Mononuclear cell (primary cell): Measurements from ENCODE around the gene CADM4. TPM values are rescaled to one million over a fixed set of nuclear protein-coding genes. Genes with fewer than 3 reads are reported as not detected.
"Not testable (repeated sequence)": the region's sequence is repeated elsewhere in the genome, so short reads cannot be mapped to it uniquely, and the experiment has no call there.

Experiments used
- H3K27me3 ChIP-seq: 2 replicates; pipeline ENCODE4 v1.6.0; 2011; ENCODE audit warnings: low read length, control low read depth; ENCODE audit not compliant: insufficient read depth
- H3K4me1 ChIP-seq: 2 replicates; pipeline ENCODE4 v1.5.1; 2011; ENCODE audit warnings: mild to moderate bottlenecking, low read length, control low read depth; ENCODE audit not compliant: insufficient read depth
- H3K4me3 ChIP-seq: 2 replicates; pipeline ENCODE4 v1.5.1; 2011; ENCODE audit warnings: mild to moderate bottlenecking, low read length, moderate library complexity
- H3K9me3 ChIP-seq: 2 replicates; pipeline ENCODE4 v1.5.1; 2011; ENCODE audit warnings: low read depth, mild to moderate bottlenecking, control low read depth, low read length
- total RNA-seq: library from RNA; depleted of rRNA; stranded (reverse); fragments of >200 nt; gene quantifications from one replicate; pipeline ENCODE4 v1.2.3, GENCODE V29; 2012

CADM4 gene, protein sequence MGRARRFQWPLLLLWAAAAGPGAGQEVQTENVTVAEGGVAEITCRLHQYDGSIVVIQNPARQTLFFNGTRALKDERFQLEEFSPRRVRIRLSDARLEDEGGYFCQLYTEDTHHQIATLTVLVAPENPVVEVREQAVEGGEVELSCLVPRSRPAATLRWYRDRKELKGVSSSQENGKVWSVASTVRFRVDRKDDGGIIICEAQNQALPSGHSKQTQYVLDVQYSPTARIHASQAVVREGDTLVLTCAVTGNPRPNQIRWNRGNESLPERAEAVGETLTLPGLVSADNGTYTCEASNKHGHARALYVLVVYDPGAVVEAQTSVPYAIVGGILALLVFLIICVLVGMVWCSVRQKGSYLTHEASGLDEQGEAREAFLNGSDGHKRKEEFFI
- total RNA-seq = 0.42 TPM

DNA sequence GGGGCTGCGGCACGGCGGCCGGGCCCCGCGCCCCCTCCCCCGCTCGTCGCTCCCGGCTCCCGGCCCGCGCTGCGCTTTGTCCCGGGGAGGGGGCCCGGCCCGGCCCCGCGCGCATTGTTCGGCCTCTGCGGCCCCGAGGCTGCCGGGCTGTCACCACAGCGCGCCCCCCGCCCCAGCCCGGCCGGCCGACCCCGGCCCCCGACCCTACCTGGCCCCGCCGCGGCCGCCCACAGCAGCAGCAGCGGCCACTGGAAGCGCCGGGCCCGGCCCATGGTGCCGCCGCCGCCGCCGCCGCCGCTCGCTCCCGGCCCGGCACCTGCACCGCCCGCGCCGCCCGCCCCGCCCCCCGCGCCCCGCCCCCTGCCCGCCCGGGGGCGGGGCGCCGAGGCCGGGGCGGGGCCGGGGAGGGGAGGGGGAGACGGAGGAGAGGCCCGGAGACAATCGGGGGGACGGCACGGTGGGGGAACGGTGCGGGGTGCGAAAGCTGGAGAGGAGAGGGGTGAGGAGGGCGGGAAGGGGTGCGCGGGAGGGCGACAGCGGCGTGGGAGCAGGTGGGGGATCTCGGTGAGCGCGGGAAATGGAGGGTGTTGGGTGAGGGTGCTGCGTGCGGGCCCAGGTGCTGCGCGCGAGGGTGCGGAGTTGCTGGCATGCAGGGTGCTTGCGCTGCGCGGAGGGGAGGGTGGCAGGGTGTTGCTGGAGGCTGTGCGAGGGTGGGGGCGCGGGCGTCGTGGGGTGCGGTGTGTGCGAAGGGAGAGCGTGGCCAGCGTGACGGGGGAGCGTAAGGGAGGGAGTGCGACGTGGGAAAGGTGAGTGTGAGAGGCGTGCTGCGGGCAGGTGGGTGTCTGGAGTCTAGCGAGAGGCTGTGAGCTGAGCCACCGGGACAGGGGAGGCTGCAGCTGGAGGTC lies at the start of gene CADM4:
TSS of gene CADM4 (minus strand) at position 332 of the 905 bp plus-strand sequence. CDS start at position 272, 60 bp downstream.
- peak within 1 kb of the TSS; percentile 12 for H3K4me3 ChIP-seq

DNA sequence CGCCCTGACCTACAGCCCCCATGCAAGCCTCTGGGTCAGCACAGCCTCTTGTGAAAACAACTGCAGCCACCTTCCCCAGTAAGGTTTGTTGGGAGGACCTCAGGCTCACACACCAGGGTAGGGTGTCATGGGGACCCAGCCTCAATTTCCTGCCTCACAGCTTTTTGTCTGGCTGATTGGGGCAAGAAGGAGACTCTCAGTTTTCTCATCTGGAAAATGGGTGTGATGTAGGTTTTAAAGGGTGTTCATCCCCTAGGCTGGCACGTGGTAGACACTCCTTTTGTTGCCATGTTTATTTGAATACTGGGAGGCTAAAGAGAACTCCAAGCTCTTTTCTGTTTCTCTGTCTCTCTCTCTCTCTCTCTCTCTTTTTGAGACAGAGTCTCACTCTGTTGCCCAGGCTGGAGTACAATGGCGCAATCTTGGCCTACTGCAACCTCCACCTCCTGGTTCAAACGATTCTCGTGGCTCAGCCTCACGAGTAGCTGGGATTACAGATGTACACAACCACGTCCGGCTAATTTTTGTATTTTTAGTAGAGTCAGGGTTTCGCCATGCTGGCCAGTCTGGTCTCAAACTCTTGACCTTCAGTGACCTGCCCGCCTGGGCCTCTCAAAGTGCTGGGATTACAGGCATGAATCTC lies 48.5 kb upstream of the CADM4 start:
- Histone ChIP-seq H3K4me3 (no peak overlapping the region), H3K27me3 (no peaks in the 10 kb centered on the region), H3K4me1 (peaks cover 65% of the 10 kb centered on the region), H3K9me3 (peaks cover 7% of the 10 kb centered on the region)

More for the DNA sequence above, at the start of gene CADM4:
- Histone ChIP-seq H3K27me3 (peaks cover 38% of the 10 kb centered on the region), H3K4me1 (peaks cover 15% of the 10 kb centered on the region), H3K9me3 (no peaks in the 10 kb centered on the region)

DNA sequence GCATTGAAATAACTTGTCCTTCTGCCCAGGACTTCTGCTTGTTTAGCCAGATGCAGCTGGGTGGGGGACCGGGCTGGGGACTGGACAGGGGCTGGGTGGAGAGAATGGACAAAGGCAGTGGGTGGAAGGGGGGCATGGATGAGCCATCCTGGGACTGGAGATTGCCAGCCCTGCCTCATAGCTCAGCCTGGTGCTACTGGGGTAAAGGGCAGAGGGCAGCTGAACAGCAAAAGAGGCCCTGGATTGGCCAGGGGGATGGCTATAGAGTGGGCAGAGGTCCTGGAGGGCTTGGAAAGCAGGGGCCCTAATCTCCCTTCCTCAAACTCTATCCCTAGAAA lies 48.0 kb upstream of the CADM4 start:
- Histone ChIP-seq H3K9me3 (peaks cover 7% of the 10 kb centered on the region), H3K4me3 (no peak overlapping the region), H3K27me3 (no peaks in the 10 kb centered on the region), H3K4me1 (peaks cover 67% of the 10 kb centered on the region)

DNA sequence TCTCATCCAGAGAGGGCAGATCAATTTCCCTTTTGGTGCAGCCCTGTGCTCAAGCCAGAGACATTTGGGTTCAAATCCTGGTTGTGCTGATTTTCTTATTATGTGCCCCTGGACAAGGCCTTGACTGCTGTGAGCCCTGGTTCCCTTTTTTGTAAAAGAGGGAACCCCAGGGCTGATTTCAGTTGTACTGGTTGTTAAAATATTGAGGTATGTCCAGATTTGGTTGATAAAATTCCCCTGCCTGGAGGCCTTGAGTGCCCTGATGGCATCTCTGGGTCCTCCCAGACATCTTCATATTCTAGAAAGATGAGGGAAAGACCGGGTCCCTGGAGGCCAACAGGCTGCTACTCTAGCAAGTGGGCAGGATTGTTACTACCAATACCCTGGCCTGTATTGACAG lies 44.7 kb upstream of the CADM4 start:
- Histone ChIP-seq H3K9me3 (no peaks in the 10 kb centered on the region), H3K4me3 (no peak overlapping the region), H3K4me1 (peaks cover 47% of the 10 kb centered on the region), H3K27me3 (no peaks in the 10 kb centered on the region)

DNA sequence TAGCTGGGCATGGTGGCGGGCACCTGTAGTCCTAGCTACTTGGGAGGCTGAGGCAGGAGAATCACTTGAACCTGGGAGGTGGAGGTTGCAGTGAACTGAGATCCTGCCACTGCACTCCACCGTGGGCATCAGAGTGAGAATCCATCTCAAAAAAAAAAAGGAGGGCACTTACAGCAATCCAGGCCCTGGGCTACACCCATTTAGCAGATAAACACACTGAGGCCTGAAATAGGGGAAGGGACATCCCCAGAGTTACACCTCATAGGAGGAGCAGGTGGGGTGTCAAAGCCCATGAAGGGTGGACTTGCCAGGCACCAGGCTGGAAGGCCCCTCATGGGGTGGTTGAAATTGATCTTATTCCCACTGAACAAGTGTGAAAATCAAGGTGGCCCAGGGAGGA lies 44.3 kb upstream of the CADM4 start:
- no peak overlapping the region for H3K4me3 ChIP-seq
- H3K9me3 ChIP-seq = no peaks in the 10 kb centered on the region
- H3K4me1 ChIP-seq = peaks cover 43% of the 10 kb centered on the region
- no peaks in the 10 kb centered on the region for H3K27me3 ChIP-seq

DNA sequence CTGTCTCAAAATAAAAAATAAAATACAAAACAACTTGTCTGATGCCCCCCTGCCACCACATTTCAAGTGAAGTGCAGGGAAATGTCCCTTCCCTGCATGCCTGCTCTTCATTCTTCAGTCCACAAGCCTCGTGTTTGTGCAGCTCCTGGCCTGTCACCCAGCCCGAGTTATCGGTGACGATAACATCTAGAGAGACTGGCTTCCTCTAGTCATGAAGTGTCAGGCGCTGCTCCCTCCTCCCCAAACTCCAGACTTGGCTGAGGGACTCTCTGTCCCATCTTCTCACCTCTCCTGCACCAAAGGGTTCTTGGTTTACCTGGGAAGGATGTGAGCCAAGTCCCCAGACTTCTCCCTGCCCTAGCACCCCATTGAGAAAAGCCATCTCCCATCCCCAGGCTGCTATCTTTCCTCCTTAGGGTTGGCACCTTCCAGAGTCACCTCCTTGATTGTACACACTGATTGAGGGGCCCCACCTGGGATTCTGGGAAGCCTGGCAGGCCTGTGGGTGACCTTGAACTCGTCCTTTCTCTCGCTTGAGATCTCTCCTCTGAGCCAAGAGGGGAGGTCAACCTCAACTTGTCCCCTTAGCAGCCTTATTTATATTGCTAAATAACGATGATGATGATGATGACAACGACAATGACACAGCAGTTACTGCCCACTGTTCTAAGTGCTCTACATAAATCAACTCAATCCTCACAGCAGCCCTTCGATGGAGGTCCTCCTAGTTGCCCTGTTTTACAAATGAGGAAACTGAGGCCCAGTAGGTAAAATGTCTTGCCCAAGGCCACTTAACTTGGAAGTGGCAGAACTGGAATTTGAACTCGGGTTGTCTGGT lies 43.4 kb upstream of the CADM4 start:
- Histone ChIP-seq H3K4me3 (no peak overlapping the region), H3K4me1 (peaks cover 34% of the 10 kb centered on the region), H3K27me3 (no peaks in the 10 kb centered on the region), H3K9me3 (no peaks in the 10 kb centered on the region)

DNA sequence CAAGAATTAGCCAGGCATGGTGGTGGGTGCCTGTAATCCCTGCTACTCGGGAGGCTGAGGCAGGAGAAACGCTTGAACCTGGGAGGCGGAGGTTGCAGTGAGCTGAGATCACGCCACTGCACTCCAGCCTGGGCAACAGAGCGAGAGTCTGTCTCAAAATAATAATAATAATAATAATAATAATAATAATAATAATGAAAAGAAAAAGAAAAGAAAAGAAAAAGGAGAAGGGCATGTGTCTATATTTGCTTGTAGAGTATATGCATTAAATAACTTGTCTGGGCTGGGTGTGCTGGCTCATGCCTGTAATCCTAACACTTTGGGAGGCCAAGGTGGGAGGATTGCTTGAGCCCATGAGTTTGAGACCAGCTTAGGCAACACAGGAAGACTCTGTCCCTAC lies 42.6 kb upstream of the CADM4 start:
- not testable (repeated sequence) for H3K4me3 ChIP-seq, H3K9me3 ChIP-seq, H3K27me3 ChIP-seq
- H3K4me1 ChIP-seq = peaks cover 26% of the 10 kb centered on the region

DNA sequence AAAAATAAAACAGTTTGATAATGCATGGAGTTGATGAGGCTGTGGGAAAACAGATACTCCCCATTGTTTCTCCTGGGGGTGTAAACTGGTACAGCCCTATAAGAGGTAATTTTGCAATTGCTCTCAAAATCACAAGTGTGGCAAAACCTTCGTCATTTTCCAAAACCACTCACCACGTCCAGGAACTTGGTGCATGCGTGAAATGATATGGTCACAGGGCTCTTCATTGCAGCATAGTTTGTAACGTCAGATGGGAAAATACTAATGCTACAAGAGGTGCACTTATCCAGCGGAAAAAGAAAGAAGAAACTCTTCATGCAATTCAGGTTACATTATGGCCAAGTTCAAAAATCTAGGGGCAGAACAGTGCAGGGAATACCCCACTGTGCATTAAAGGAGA lies 42.2 kb upstream of the CADM4 start:
- no peak overlapping the region for H3K4me3 ChIP-seq
- peaks cover 24% of the 10 kb centered on the region for H3K4me1 ChIP-seq

DNA sequence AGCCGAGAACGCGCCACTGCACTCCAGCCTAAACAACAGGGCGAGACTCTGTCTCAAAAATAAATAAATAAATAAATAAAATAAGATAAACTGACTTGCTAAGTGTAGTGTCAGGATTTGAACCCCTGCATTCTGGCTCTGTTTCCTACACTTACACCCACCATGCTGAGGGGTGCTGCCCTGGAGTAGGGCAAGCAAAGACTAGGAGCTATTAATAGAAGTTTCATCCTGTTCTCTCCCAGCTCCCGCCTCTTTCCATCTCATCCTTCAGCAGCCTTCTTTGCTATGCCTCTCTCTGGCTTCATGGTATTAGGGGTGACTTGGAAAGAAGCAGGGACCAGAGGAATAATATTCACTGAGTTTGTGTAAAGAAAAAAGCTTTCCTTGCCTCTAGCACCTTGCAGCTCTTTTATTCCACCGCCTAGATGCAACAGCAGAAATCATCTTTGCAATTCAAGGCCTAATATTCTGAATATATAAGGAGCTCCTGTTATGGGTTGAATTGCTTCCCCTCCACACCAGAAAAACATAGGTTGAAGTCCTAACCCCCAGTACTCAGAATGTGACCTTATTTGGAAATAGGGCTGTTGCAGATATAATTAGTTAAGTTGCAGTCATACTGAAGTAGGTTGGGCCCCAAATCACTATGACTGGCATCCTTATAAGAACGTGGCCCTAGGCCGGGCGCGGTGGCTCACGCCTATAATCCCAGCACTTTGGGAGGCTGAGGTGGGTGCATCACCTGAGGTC lies 39.0 kb upstream of the CADM4 start:
- no peaks in the 10 kb centered on the region for H3K27me3 ChIP-seq
- peaks cover 37% of the 10 kb centered on the region for H3K4me1 ChIP-seq
- no peaks in the 10 kb centered on the region for H3K9me3 ChIP-seq
- no peak overlapping the region for H3K4me3 ChIP-seq

More for the DNA sequence above, 42.2 kb upstream of the CADM4 start:
- H3K27me3 ChIP-seq = no peaks in the 10 kb centered on the region
- H3K9me3 ChIP-seq = no peaks in the 10 kb centered on the region

DNA sequence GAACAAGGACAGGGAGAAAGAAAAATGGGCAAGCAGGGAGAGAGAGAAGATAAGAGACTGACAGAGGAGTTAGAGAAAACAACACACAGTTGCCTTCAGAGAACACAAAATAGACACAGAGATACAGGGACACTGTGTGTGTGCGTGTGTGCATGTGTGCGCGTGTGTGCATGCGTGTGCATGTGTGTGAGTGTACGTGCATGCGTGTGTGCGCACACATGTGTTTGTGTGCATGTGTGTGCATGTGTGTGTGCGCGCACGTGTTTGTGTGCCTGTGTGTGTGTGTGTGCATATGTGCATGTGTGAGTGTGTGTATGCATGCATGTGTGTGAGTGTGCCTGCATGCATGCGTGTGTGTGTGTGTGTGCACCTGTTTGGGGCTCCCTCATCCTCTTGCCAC lies 36.3 kb upstream of the CADM4 start:
- Histone ChIP-seq H3K27me3 (no peaks in the 10 kb centered on the region), H3K4me1 (peaks cover 51% of the 10 kb centered on the region), H3K4me3 (no peak overlapping the region), H3K9me3 (no peaks in the 10 kb centered on the region)

DNA sequence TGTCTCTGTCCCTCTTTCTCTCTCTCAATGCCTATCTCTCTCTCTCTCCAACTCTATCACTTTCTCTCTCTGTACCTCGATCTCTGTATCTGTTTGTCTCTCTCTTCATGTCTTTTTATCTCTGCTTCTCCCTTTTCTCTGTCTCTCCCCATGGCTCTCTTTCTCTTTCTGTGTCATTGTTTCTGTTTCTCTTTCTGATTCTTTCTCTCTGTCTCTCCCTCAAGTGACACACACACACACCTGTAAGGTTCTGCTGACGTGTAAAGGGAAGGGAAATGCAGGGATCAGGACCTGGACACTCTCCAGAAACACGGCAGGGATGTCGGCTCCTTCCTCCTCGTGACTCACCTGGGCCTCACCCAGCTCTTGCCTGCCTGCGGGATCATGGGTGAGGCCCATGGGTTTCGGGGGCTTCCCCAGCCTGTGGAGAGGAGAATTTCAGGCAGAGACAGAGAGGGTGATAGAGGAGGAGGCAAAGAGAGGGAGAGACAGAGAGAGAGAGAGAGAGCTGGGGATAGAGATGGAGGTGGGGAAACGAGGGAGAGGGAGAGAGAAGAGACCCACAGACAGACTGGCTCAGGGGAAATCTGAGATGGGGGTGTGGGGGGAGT lies 35.7 kb upstream of the CADM4 start:
- no peak overlapping the region for H3K4me3 ChIP-seq
- H3K9me3 ChIP-seq = no peaks in the 10 kb centered on the region
- H3K27me3 ChIP-seq = no peaks in the 10 kb centered on the region
- peaks cover 56% of the 10 kb centered on the region for H3K4me1 ChIP-seq

DNA sequence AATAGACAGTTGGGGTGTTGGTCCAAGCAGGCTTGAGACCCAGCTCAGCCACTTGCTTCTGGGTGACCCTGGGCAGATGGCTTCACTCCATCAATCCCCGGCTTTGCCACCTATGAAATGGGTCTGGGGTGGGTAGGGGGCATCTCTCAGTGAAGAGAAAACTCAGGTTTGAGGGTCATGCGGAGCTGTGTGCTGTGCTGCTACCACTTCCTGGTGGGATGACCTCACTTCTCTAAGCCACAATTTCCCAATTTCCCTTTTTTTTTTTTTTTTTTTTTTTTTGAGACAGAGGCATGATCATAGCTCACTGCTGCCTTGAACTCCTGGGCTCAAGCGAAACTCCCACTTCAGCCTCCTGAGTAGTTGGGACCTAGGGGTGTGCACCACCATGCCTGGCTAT lies 34.9 kb upstream of the CADM4 start:
- no peaks in the 10 kb centered on the region for H3K27me3 ChIP-seq
- peaks cover 62% of the 10 kb centered on the region for H3K4me1 ChIP-seq
- H3K4me3 ChIP-seq = no peak overlapping the region
- H3K9me3 ChIP-seq = no peaks in the 10 kb centered on the region

DNA sequence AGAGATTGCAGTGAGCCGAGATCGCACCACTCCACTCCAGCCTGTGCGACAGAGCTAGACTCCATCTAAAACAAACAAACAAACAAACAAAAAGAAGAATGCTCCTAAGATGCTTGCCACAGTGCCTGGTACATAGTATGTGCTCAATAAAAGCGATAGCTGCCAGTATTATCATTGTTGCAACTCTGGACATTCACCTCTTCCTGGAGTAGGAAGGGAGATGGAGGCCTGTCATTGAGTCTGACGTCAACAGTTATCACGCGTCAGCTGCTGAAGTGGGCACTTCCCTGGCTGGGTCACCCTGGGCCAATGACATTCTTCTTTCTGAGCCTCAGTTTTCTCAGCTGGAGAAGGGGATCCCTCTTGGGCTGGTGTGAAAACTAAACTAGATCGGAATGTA lies 34.5 kb upstream of the CADM4 start:
- no peak overlapping the region for H3K4me3 ChIP-seq
- H3K27me3 ChIP-seq = no peaks in the 10 kb centered on the region
- H3K4me1 ChIP-seq = peaks cover 64% of the 10 kb centered on the region
- no peaks in the 10 kb centered on the region for H3K9me3 ChIP-seq

DNA sequence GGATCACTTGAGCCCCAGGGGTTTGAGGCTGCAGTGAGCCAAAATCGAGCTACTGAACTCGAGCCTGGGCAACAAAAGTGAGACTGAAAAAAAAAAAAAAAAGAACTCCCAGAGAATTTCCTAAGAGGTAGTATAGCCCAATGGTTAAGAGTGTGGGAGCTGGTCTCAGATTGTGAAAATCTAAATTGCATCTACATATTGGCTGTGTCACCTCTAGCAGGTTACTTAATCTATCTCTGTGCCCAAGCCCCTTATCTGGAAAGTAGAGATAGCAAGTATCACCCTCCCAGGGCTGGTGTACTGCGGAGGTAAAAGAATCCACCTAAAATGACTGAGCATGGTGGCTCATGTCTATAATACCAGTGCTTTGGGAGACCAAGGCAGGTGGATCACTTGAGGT lies 34.0 kb upstream of the CADM4 start:
- H3K9me3 ChIP-seq = no peaks in the 10 kb centered on the region
- H3K27me3 ChIP-seq = no peaks in the 10 kb centered on the region
- peaks cover 69% of the 10 kb centered on the region for H3K4me1 ChIP-seq
- no peak overlapping the region for H3K4me3 ChIP-seq
